NCI-H748 (cell line): Measurements from ENCODE around the gene PDZD2.
"Not testable (repeated sequence)": the region's sequence is repeated elsewhere in the genome, so short reads cannot be mapped to it uniquely, and the experiment has no call there.

Experiments
- DNase-seq: peaks from one replicate; lab custom pipeline; 2025; ENCODE audit not compliant: unreplicated experiment; lab: John Stamatoyannopoulos, UW

The PDZD2 gene

GRCh38 chr5:32059761-32060530 is 421.0 kb downstream of the PDZD2 start:
- no peak for DNase-seq

DNA sequence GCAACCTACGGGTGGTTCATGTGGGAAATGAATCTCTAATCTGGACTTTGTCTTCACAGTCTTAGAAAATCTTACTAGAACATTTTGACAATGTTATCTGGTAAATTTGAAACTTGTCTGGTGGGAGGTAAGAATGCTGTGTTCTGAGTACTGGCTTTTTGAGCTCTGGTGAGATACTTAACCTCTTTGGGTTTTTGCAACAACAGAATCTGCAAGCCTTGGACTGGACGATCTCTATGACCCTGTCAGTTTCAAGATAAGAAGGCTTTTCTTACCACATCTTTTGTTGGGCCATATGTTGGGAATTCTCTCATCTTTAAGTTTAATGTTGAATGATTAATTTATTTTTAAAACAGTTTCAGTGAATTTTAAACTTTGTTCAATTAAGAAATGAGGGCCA is 422.3 kb downstream of the PDZD2 start:
- no peak for DNase-seq

DNA sequence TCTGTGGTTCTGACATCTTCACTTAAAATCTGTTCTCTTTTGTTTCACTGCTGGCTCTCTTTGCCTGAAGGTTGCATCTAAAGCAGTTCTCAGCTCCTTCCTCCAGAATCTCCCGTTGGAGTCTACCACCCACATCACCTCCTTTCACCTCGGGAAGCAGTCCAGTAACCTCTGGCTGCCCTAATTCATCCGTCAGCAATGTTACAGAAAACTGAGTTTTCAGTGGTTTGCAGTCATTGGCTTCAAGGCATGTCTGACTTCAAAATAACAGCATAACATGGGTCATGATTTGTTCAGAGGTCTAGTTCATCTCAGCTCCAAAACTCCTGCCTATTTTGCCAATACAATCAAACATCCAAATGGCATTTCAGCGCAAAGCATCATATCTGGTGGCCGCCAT is 427.5 kb downstream of the PDZD2 start:
- no peak for DNase-seq

GRCh38 chr5:32067774-32068470 is 429.0 kb downstream of the PDZD2 start:
- no peak for DNase-seq

DNA sequence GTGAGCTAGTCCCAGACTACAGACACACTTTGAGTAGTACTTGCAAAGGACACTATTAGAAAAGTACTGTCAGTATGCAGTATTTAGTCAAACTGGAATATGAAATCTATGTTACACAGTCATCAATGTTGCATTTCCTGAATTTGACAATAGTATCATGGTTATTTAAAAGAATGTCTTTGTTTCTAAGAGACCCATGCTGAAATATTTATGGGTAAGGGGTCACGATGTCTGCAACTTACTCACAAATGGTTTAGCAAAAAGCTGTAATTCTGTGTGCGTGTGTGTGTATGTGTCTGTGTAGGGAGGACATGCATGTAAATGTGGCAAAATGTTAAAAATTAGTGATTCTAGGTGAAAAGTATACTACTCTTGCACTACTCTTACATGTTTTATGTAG is 429.6 kb downstream of the PDZD2 start:
- no peak for DNase-seq

GRCh38 chr5:32069396-32069795 is 430.5 kb downstream of the PDZD2 start:
- no peak for DNase-seq

DNA sequence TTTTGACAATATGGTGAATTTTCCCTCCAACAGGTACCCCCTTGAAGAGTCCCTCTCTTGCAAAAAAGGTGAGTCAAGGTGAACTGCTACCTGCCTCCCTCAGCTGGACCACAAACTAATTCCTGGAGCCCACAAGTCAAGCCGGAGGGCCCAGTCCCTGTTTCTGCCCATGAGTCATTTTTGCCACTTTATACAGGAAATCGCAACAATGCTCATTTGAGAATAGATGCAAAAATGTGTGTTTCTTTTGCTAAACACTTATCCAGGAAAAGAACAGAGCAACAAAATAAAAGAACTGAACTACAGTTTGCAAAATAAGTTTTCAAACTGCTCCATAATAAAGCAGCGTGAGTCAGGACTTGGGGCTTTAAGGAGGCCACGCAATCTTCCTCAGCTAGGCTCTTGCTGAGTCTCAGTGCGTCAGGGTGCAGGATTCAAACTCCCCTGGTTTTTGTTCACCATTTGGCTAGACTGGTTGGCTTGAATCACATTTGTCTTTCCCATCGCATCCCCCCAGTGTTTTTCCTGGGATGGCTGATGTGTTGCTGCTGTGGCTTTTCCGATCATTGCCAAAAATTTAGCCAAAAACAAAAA is 432.5 kb downstream of the PDZD2 start:
- DNase-seq, result no peak

DNA sequence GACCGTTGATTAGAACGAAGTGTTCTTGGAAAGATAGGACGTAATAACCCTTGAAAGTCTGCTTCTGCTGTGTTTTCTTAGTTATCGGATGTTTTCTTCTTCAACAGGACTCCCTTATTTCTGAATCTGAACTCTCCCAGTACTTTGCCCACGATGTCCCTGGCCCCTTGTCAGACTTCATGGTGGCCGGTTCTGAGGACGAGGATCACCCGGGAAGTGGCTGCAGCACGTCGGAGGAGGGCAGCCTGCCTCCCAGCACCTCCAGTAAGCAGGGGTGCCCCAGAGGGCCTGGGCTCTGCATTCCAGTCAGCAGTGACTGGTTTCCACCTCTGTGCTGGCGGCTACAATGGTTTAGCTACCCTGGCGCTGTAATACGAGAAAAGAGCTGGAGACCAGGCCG is 433.1 kb downstream of the PDZD2 start:
- DNase-seq, result no peak

DNA sequence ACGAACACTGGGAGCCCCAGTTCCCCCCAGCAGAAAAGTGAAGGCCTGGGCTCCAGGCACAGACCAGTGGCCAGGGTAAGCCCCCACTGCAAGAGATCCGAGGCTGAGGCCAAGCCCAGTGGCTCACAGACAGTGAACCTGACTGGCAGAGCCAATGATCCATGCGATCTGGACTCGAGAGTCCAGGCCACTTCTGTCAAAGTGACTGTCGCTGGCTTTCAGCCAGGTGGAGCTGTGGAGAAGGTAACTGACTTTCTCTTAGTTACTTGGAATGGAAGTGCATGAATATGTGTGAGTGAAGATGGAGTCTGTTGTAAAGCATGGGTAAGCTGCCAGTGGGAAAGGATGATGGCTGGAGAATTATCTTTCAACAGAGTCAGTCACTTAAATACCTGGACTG is 435.5 kb downstream of the PDZD2 start:
- DNase-seq, result peak; percentile 48

DNA sequence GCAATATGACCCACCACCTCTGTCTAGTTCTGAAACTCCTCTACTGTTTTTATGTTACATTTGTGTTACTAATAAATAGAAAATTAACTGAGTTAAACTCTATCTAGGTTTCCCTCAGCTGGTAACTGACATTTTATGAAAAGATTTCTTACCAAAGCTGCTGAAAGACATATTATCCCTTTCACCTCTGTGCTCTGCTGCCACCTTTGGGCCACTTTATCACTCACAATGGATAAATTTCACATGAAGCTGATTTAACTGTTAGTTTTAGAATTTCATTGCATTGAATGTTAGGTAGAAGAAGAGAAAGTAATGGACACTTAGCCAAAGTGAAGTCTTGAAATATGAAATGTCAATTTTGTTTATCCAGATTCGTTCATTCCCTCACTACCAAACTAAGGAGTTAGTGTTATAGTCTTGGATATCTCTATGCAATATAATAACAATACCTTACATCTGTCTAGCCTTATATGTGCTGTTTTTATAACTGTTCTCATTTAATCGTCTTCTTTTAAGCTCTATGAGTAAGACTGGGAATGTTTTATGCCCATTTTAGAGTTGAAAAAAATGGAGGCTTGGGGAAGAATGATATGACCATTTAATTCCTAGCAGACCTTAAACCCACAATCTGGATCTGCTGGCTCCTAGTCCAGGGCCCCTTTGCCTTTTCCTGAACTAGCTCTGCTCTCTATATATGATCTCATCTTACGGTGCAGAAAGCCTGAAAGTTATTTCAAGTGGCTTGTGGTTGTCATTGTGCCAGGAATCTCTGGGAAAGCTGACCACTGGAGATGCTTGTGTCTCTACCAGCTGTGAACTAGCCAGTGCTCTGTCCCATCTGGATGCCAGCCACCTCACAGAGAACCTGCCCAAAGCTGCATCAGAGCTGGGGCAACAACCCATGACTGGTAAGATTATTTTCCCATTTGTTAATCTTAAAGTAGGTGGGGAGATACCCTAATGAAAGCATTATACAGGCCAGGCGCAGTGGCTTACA is 438.1 kb downstream of the PDZD2 start:
- peak; percentile 70 for DNase-seq

GRCh38 chr5:32078855-32079254 is 439.9 kb downstream of the PDZD2 start:
- DNase-seq, result not testable (repeated sequence)

DNA sequence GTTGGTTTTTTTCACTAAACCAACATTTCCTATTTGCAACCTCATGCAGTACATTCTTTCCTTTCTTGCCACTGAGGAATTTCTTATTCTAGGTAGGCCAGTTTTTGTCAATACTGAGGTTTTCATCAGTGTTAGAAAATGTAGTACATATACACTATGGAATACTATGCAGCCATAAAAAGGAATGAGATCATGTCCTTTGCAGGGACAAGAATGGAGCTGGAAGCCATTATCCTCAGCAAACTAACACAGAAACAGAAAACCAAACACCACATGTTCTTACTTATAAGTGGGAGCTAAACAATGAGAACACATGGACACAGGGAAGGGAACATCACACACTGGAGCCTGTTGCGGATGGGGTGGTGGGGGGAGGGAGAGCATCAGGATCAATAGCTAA is 441.6 kb downstream of the PDZD2 start:
- not testable (repeated sequence) for DNase-seq

DNA sequence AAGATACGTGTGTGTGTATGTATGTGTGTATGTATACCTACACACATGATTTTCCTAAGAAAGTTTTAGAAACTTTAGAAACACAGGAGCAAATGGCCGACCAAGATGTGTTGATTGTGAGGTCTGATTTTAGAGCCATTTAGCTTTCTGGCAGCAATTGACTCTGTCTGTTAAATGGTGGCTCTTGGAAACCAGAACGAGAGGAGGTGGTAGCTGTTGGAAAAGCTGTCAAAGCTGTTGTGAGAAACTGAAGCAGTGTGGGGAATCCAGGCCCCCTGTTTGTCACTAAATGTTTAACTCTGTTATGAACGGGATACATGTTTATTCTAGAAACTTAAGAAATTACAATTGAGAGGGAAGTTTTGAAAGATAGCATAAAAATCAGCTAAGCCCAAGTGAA is 443.8 kb downstream of the PDZD2 start:
- no peak for DNase-seq

GRCh38 chr5:32083981-32084430 is 445.1 kb downstream of the PDZD2 start:
- no peak for DNase-seq

DNA sequence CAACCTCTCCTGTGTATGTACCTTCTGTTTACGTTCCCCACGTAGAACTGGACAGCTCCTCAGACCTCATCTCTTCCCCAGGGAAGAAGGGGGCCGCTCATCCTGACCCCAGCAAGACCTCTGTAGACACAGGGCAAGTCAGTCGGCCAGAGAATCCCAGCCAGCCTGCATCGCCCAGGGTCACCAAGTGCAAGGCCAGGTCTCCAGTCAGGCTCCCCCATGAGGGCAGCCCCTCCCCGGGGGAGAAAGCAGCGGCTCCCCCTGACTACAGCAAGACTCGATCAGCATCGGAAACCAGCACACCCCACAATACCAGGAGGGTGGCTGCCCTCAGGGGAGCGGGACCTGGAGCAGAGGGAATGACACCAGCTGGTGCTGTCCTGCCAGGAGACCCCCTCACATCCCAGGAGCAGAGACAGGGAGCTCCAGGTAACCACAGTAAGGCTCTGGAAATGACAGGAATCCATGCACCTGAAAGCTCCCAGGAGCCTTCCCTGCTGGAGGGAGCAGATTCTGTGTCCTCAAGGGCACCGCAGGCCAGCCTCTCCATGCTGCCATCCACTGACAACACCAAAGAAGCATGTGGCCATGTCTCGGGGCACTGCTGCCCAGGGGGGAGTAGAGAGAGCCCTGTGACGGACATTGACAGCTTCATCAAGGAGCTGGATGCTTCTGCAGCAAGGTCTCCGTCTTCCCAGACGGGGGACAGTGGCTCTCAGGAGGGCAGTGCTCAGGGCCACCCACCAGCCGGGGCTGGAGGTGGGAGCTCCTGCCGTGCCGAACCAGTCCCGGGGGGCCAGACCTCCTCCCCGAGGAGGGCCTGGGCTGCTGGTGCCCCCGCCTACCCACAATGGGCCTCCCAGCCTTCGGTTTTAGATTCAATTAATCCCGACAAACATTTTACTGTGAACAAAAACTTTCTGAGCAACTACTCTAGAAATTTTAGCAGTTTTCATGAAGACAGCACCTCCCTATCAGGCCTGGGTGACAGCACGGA is 448.5 kb downstream of the PDZD2 start:
- DNase-seq, result no peak

DNA sequence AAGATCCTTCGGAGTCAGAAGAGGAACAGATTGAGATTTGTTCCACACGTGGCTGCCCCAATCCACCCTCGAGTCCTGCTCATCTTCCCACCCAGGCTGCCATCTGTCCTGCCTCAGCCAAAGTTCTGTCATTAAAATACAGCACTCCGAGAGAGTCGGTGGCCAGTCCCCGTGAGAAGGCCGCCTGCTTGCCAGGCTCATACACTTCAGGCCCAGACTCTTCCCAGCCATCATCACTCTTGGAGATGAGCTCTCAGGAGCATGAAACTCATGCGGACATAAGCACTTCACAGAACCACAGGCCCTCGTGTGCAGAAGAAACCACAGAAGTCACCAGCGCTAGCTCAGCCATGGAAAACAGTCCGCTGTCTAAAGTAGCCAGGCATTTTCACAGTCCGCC is 449.3 kb downstream of the PDZD2 start:
- no peak for DNase-seq

DNA sequence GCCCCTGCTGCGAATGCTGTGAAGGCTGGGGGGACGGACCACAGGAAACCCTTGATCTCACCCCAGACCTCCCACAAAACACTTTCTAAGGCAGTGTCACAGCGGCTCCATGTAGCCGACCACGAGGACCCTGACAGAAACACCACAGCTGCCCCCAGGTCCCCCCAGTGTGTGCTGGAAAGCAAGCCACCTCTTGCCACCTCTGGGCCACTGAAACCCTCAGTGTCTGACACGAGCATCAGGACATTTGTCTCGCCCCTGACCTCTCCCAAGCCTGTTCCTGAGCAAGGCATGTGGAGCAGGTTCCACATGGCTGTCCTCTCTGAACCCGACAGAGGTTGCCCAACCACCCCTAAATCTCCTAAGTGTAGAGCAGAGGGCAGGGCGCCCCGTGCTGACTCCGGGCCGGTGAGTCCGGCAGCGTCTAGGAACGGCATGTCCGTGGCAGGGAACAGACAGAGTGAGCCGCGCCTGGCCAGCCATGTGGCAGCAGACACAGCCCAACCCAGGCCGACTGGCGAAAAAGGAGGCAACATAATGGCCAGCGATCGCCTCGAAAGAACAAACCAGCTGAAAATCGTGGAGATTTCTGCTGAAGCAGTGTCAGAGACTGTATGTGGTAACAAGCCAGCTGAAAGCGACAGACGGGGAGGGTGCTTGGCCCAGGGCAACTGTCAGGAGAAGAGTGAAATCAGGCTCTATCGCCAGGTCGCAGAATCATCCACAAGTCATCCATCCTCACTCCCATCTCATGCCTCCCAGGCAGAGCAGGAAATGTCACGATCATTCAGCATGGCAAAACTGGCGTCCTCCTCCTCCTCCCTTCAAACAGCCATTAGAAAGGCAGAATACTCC is 450.4 kb downstream of the PDZD2 start:
- no peak for DNase-seq

DNA sequence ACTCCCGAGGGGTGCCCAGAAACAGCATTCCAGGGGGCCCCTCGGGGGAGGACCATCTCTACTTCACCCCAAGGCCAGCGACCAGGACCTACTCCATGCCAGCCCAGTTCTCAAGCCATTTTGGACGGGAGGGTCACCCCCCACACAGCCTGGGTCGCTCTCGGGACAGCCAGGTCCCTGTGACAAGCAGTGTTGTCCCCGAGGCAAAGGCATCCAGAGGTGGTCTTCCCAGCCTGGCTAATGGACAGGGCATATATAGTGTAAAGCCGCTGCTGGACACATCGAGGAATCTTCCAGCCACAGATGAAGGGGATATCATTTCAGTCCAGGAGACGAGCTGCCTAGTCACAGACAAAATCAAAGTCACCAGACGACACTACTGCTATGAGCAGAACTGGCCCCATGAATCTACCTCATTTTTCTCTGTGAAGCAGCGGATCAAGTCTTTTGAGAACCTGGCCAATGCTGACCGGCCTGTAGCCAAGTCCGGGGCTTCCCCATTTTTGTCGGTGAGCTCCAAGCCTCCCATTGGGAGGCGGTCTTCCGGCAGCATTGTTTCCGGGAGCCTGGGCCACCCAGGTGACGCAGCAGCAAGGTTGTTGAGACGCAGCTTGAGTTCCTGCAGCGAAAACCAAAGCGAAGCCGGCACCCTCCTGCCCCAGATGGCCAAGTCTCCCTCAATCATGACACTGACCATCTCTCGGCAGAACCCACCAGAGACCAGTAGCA is 451.3 kb downstream of the PDZD2 start:
- DNase-seq, result no peak
